Pancreas (tissue), 10 donors: Measurements from ENCODE around the gene ZNF418. TPM values are rescaled to one million over a fixed set of nuclear protein-coding genes. Genes with fewer than 3 reads are reported as not detected.
A peak's percentile ranks its signal among the peaks of the same experiment; 100 is the strongest.
"Not testable (repeated sequence)": the region's sequence is repeated elsewhere in the genome, so short reads cannot be mapped to it uniquely, and the experiment has no call there.

Experiments
- ATAC-seq, 4 donors: fragments of 200-7000 bp; cut with Tn5 transposase; one replicate each; pipeline versions ENCODE4 v1.8.0 to v1.9.1; 2020; ENCODE audit warnings: mild to moderate bottlenecking in 4 of 4, moderate library complexity in 4 of 4
- DNase-seq, 6 donors: peaks; one replicate each; pipeline ENCODE4 v3.0.0-alpha.2; 2020
- FAIRE-seq: peaks from 2 replicates; lab custom pipeline; 2012; peaks lifted over from hg19 to GRCh38; lab: Jason Lieb, UNC
- H3K27ac ChIP-seq, 4 donors: fragments of 200-600 bp; sonication (generic); 1 replicate in 3 of 4; 2 replicates in 1 of 4; pipeline versions ENCODE4 v1.5.0 to v1.8.0; 2020
- H3K27me3 ChIP-seq, 4 donors: fragments of 200-600 bp; one replicate each; pipeline ENCODE4 v1.8.0; 2021
- H3K36me3 ChIP-seq, 3 donors: fragments of 200-600 bp; sonication (generic) in 1 of 3; one replicate each; pipeline versions ENCODE4 v1.5.0 to v1.8.0; 2020 to 2021
- H3K4me1 ChIP-seq, 3 donors: fragments of 200-600 bp; one replicate each; pipeline ENCODE4 v1.8.0; 2021
- H3K4me3 ChIP-seq, 4 donors: fragments of 200-600 bp; sonication (generic) in 2 of 4; one replicate each; pipeline versions ENCODE4 v1.5.0 to v1.8.0; 2020 to 2021
- H3K9me3 ChIP-seq, 4 donors: fragments of 200-600 bp; one replicate each; pipeline ENCODE4 v1.8.0; 2021
- WGBS, 2 donors: extraction: QIAGEN DNeasy Blood & Tissue Kit; methylation state at CpG; one replicate each; pipeline ENCODE4 v1.1.7; 2013; 5-methylcytosine and 5-hydroxymethylcytosine counted together
- intact Hi-C, 3 donors: fragments of 100-400 bp; cut with DNase I; formaldehyde crosslinking; loops; one replicate each; pipeline versions ENCODE4 v1.11.1 to v1.14.2; 2022
- polyA plus RNA-seq, 2 donors: library from polyadenylated mRNA; stranded (reverse); fragments of 200-250 nt; gene quantifications; one replicate each; pipeline ENCODE4 v1.2.3, GENCODE V29; 2013
- total RNA-seq, 6 donors: library from RNA; stranded (reverse); fragmentation: NEBNext Ultra II Directional in 4 of 6; extraction: Animal tissue kit (Norgen Biotek cat#: 25700) in 4 of 6; gene quantifications; one replicate each; pipeline versions ENCODE4 v1.2.1 to v1.2.4, GENCODE V29; 2021 to 2023
- TF ChIP-seq, protein P1 (sequence below), 4 donors: fragments of 200-600 bp; sonication (generic) in 3 of 4; IDR thresholded peaks; one replicate each; pipeline versions ENCODE4 v1.5.0 to v1.8.0; 2021; ENCODE audit warnings: antibody characterized with exemption in 4 of 4
- donor health status: healthy with polysubstance abuse.
- donor health status: DM: no; HTN: no; CAD: no; lungs with moderate emphysema.
- donor health status: DM: no; HTN: no; CAD: no.
- donor health status: control.
- donor health status: control.
- donor health status: Bipolar disorder and iron deficiency.
- donor health status: DM: yes; HTN: yes; CAD: no.
- donor health status: DM: no; HTN: no; CAD: no.
- donor health status: DM: no; HTN: no; CAD: no.
- donor health status: DM: yes; HTN: yes; CAD: no.

Gene ZNF418
- total and polyA plus RNA-seq, 8 donors: 2.6 to 8.4 (median 4.0) TPM

DNA sequence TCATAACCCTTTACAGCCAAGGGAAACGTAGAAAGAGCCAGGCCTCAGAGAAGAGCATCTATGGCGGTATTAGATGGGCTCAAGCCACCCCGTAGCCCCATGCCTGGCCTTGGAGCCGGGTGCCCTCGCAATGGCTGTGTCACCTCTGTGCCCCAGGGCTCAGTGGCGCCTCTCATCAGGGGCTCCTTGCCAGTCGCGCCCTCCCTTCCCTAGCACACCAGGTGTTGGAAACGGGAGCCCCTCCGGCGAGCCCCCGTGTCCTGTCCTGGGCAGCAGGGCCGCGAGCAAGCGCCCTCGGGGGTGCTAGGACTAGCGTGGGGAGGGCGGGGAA is 11.9 kb upstream of the ZNF418 start:
- Histone ChIP-seq H3K36me3 (peaks cover 0 to 8% (median 2%) of the 10 kb centered on the region in 3 donors), H3K27me3 (no peaks in the 10 kb centered on the region), H3K4me3 (peak overlapping the region; percentile 54 to 95 (median 82)), H3K4me1 (no peaks in the 10 kb centered on the region), H3K9me3 (no peaks in the 10 kb centered on the region), H3K27ac (peak overlapping the region in 3 of 4 donors; percentile 13 to 52 (median 35))
- intact Hi-C loops: no loop called here
- ATAC-seq (peak in 2 of 4 donors; percentile 1 to 6), DNase-seq (peak in 1 of 6 donors; percentile 38), FAIRE-seq (no peak)
- TF ChIP-seq, protein P1, sequence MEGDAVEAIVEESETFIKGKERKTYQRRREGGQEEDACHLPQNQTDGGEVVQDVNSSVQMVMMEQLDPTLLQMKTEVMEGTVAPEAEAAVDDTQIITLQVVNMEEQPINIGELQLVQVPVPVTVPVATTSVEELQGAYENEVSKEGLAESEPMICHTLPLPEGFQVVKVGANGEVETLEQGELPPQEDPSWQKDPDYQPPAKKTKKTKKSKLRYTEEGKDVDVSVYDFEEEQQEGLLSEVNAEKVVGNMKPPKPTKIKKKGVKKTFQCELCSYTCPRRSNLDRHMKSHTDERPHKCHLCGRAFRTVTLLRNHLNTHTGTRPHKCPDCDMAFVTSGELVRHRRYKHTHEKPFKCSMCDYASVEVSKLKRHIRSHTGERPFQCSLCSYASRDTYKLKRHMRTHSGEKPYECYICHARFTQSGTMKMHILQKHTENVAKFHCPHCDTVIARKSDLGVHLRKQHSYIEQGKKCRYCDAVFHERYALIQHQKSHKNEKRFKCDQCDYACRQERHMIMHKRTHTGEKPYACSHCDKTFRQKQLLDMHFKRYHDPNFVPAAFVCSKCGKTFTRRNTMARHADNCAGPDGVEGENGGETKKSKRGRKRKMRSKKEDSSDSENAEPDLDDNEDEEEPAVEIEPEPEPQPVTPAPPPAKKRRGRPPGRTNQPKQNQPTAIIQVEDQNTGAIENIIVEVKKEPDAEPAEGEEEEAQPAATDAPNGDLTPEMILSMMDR (IDR thresholded peaks at IDR 0.05): no peak
- WGBS, 2 donors: 1 to 2% methylated on average over 18 of the region's 18 CpGs

DNA sequence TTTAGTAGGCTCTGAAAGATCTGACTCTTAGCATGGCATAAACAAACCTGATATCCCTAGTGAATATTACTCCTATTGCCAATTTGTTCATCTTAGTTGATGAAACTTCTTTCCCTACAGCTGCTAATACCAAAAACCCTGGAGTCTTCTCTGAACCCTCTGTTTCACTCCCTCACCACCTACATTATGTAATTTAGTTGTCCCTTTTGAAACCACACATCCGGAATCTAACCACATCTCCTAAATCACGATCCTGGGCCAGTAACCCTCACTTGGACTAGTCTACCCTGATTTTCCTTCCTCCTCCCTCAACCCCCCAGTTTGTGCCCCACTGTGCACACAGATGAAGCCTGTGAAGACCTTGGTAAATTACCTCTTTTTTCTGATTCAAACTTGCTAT is 11.1 kb upstream of the ZNF418 start:
- ATAC-seq (no peak), FAIRE-seq (no peak), DNase-seq (no peak)
- H3K36me3 ChIP-seq: peaks cover 0 to 16% (median 7%) of the 10 kb centered on the region in 3 donors
- H3K27ac ChIP-seq: no peak overlapping the region
- H3K9me3 ChIP-seq: no peaks in the 10 kb centered on the region
- 61 to 65% methylated on average over 2 of the region's 2 CpGs for WGBS, 2 donors
- H3K4me3 ChIP-seq: peak overlapping the region in 1 of 4 donors; percentile 95
- TF ChIP-seq, protein P1 (IDR thresholded peaks at IDR 0.05): no peak
- H3K27me3 ChIP-seq: no peaks in the 10 kb centered on the region
- intact Hi-C loops: no loop called here
- no peaks in the 10 kb centered on the region for H3K4me1 ChIP-seq

DNA sequence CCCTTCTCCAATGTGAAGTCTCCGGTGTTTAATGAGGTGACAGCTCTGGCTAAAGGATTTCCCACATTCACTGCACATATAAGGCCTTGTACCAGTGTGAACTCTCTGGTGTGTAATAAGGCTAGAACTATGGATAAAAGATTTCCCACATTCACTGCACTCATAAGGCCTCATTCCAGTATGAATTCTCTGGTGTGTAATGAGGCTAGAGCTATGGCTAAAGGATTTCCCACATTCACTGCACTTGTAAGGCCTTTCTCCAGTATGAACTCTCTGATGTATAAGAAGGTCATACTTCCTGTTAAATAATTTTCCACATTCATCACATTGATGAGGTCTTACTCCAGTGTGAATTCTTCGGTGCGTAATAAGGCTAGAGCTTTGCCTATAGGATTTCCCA is 6.4 kb upstream of the ZNF418 start:
- TF ChIP-seq, protein P1 (IDR thresholded peaks at IDR 0.05): no peak
- Histone ChIP-seq H3K4me1 (no peaks in the 10 kb centered on the region), H3K27ac (no peak overlapping the region), H3K4me3 (no peak overlapping the region), H3K36me3 (peaks cover 0 to 21% (median 7%) of the 10 kb centered on the region in 3 donors), H3K9me3 (no peaks in the 10 kb centered on the region), H3K27me3 (no peaks in the 10 kb centered on the region)
- intact Hi-C loops: no loop called here
- no peak for ATAC-seq
- no peak for DNase-seq
- WGBS, 2 donors: 98 to 99% methylated on average over 3 of the region's 3 CpGs
- FAIRE-seq: no peak

DNA sequence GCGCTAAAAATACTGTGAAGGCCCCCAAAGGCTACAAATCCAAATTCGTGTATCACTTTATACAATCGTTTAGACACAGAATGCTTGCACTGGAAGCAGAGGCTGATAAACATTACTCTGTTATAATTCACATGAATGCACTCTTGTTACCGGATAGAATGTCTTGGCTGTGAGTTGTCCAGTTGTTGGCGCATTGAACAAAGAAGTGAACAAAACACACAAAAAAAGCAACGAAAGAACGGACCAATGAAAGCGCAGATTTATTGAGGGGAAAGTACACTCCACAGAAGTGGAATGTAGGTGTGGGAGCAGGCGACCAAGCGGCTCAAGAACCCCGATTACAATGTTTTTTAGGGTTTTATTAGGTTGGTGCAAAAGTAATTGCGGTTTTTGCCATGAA is 529 bp upstream of the ZNF418 start:
- WGBS, 2 donors: 79 to 86% methylated on average over 12 of the region's 12 CpGs
- DNase-seq (no peak), FAIRE-seq (no peak), ATAC-seq (no peak)
- Histone ChIP-seq H3K4me1 (no peaks in the 10 kb centered on the region), H3K27ac (no peak overlapping the region), H3K4me3 (no peak overlapping the region), H3K36me3 (no peaks in the 10 kb centered on the region), H3K9me3 (no peaks in the 10 kb centered on the region), H3K27me3 (no peaks in the 10 kb centered on the region)
- TF ChIP-seq, protein P1 (IDR thresholded peaks at IDR 0.05): no peak
- intact Hi-C loops: no loop called here

DNA sequence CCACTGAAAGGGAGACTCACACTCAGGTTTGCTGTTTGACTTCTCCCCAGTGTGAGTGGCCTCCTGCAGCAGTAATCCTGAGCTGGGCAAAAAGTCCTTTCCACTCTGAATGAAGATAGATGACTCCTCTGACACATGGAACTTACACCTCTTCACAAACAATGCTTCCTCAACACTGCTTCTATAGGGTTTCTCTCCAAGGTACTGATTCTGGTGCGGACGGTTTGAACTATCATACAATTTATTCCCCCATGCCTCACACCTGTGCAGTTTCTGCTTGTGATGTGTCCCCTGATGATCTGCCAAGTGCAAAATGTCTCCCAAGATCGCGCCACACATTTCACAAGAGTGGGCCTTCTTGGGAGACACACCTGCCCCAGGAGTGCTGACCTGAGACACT is 7.6 kb downstream of the ZNF418 start:
- no peaks in the 10 kb centered on the region for H3K27me3 ChIP-seq
- peaks cover 0 to 5% (median 0%) of the 10 kb centered on the region in 4 donors for H3K9me3 ChIP-seq
- ATAC-seq: no peak
- H3K27ac ChIP-seq: no peak overlapping the region
- intact Hi-C loops: no loop called here
- H3K36me3 ChIP-seq: peaks cover 0 to 21% (median 2%) of the 10 kb centered on the region in 3 donors
- H3K4me3 ChIP-seq: no peak overlapping the region
- DNase-seq: no peak
- no peaks in the 10 kb centered on the region for H3K4me1 ChIP-seq
- FAIRE-seq: no peak
- 99% methylated on average over 4 of the region's 4 CpGs for WGBS, 2 donors
- TF ChIP-seq, protein P1 (IDR thresholded peaks at IDR 0.05): no peak

DNA sequence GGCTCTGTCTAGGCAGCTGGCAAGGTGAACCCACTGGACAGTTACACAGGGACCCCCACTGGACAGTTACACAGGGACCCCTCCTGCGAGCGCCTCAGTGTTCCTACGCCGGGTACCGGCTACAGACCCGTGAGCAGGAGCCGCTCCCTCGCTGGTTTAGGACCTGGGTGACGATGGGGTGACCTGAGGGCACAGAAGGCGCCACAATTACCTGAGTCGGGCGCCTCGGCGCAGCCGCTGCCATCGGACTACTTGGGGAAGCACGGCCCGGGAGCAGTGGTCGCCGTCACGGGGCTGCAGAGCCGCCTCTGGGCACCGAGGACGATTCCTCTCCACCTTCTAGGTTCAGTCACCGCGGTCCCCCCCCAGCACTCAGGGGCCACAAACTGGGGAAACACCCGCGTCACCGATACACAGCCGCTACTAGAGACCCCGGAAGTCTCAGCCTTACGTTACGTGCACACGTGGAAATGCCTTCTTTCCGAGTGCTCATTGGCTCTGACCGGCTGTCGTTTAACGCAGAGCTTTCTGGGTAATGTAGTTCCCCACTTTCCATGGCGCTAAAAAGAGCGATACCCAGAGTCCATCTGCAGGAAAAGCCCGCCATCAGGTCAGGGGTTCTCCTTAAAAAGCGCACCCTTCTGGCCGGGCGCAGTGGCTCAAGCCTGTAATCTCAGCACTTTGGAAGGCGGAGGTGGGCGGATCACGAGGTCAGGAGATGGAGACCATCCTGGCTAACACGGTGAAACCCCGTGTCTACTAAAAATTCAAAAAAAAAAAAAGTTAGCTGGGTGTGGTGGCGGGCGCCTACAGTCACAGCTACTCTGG is 18.8 kb downstream of the ZNF418 start, which contains the start of gene ZNF417:
Gene ZNF417 (minus strand): TSS at position 425 of the 828 bp plus-strand sequence. CDS start 181 bp downstream, at position 244.
- peak; percentile 23 for FAIRE-seq
- H3K4me3 ChIP-seq: peak within 1 kb of the TSS; percentile 68 to 92 (median 82)
- H3K27me3 ChIP-seq, intact Hi-C loops, H3K36me3 ChIP-seq, H3K9me3 ChIP-seq: not testable (repeated sequence)
- peaks cover 0 to 10% (median 5%) of the 10 kb centered on the region in 3 donors for H3K4me1 ChIP-seq
- ATAC-seq: peak; percentile 99 to 100 (median 100)
- H3K27ac ChIP-seq: peak within 1 kb of the TSS; percentile 39 to 61 (median 60)
- DNase-seq: peak; percentile 69 to 88 (median 80)
- WGBS, 2 donors: 0 to 1% methylated on average over 48 to 51 of the region's 51 CpGs
